SK-N-SH (cell line): ENCODE measurements around the gene JPH3. TPM values are rescaled to one million over a fixed set of nuclear protein-coding genes. Genes with fewer than 3 reads are reported as not detected.

Source experiments
- CTCF ChIA-PET: fragments of 300-600, 350-600 bp; formaldehyde crosslinking; extraction: SDS; loops from one replicate; lab custom pipeline; 2021; lab: Yijun Ruan, JAX
- POLR2A ChIA-PET: fragments of 350-600 bp; sonication (Branson Sonifier 250); formaldehyde crosslinking; extraction: SDS; loops from one replicate; lab custom pipeline; 2020; ENCODE audit warnings: antibody characterized with exemption, inconsistent platforms; lab: Yijun Ruan, JAX
- DNase-seq: peaks from one replicate; pipeline ENCODE4 v3.0.0; 2012
- H2AFZ ChIP-seq: fragments of 200-600 bp; sonication (generic); 2 replicates; pipeline ENCODE4 v1.8.1; 2016; ENCODE audit warnings: antibody characterized with exemption, mild to moderate bottlenecking, low read depth
- H3F3A ChIP-seq: fragments of 200-600 bp; sonication (generic); replicated peaks from 2 replicates; pipeline ENCODE3; 2016; ENCODE audit warnings: antibody characterized with exemption, mild to moderate bottlenecking; ENCODE audit not compliant: insufficient read depth
- H3K27ac ChIP-seq, 2 experiments: fragments of 200-500 bp in 1 of 2; fragments of 200-600 bp in 1 of 2; sonication (Bioruptor generic) in 1 of 2; sonication (generic), shearing (Covaris generic) in 1 of 2; 2 replicates each; pipeline versions ENCODE4 v1.5.1 to v1.6.1; 2014 to 2016; ENCODE audit warnings: low read depth in 2 of 2, inconsistent platforms in 1 of 2, low read length in 1 of 2, mild to moderate bottlenecking in 1 of 2, mixed read lengths in 1 of 2
- H3K27me3 ChIP-seq: fragments of 200-600 bp; sonication (generic), shearing (Covaris generic); 2 replicates; pipeline ENCODE4 v1.6.1; 2016; ENCODE audit warnings: mixed run types; ENCODE audit not compliant: insufficient read depth
- H3K36me3 ChIP-seq, 2 experiments: fragments of 200-500 bp in 1 of 2; fragments of 200-600 bp in 1 of 2; sonication (Bioruptor generic) in 1 of 2; sonication (generic) in 1 of 2; replicated peaks in 1 of 2; 2 replicates each; pipeline versions ENCODE3 to v1.5.1; 2014 to 2016; ENCODE audit warnings: low read length in 1 of 2, mild to moderate bottlenecking in 1 of 2; ENCODE audit not compliant: insufficient read depth in 2 of 2, control insufficient read depth in 1 of 2
- H3K4me1 ChIP-seq, 2 experiments: fragments of 200-500 bp in 1 of 2; fragments of 200-600 bp in 1 of 2; sonication (Bioruptor generic) in 1 of 2; sonication (generic), shearing (Covaris generic) in 1 of 2; 2 replicates each; pipeline versions ENCODE4 v1.5.1 to v1.6.1; 2014 to 2016; ENCODE audit warnings: low read depth in 1 of 2, low read length in 1 of 2, mixed run types in 1 of 2; ENCODE audit not compliant: insufficient read depth in 2 of 2, control insufficient read depth in 1 of 2
- H3K4me2 ChIP-seq: fragments of 200-600 bp; sonication (generic), shearing (Covaris generic); 2 replicates; pipeline ENCODE4 v1.6.1; 2017; ENCODE audit warnings: mixed run types
- H3K4me3 ChIP-seq, 2 experiments: fragments of 200-500 bp in 1 of 2; fragments of 200-600 bp in 1 of 2; sonication (Bioruptor generic) in 1 of 2; sonication (generic), shearing (Covaris generic) in 1 of 2; 2 replicates each; pipeline versions ENCODE4 v1.5.1 to v1.8.1; 2014 to 2016; ENCODE audit warnings: low read depth in 2 of 2, inconsistent platforms in 1 of 2, low read length in 1 of 2, mild to moderate bottlenecking in 1 of 2, mixed read lengths in 1 of 2, moderate library complexity in 1 of 2
- H3K79me2 ChIP-seq: fragments of 200-600 bp; sonication (generic); 2 replicates; pipeline ENCODE4 v1.8.1; 2017; ENCODE audit warnings: mild to moderate bottlenecking; ENCODE audit not compliant: insufficient read depth
- H3K9ac ChIP-seq: fragments of 200-600 bp; sonication (generic); 2 replicates; pipeline ENCODE4 v1.6.1; 2017; ENCODE audit warnings: mixed run types
- H3K9me2 ChIP-seq: fragments of 200-600 bp; sonication (generic); 2 replicates; pipeline ENCODE4 v1.6.1; 2017; ENCODE audit warnings: mixed run types
- H3K9me3 ChIP-seq: fragments of 200-600 bp; sonication (generic); 2 replicates; pipeline ENCODE4 v1.6.1; 2017; ENCODE audit warnings: mixed run types, mild to moderate bottlenecking, moderate library complexity
- H4K20me1 ChIP-seq: fragments of 200-600 bp; sonication (generic); 2 replicates; pipeline ENCODE4 v1.6.1; 2017; ENCODE audit warnings: mild to moderate bottlenecking, mixed run types; ENCODE audit not compliant: insufficient read depth
- CHD2 ChIP-seq: fragments of 150-350 bp; IDR thresholded peaks from 2 replicates; pipeline ENCODE4 v1.6.1; 2018; ENCODE audit warnings: low read length; ENCODE audit not compliant: partially characterized antibody
- EZH2phosphoT487 ChIP-seq: fragments of 200-600 bp; sonication (generic); IDR thresholded peaks from 2 replicates; pipeline ENCODE4 v1.6.1; 2017; ENCODE audit warnings: low read depth, mixed run types, mild to moderate bottlenecking, antibody characterized with exemption, moderate library complexity, borderline replicate concordance
- JUND ChIP-seq: IDR thresholded peaks from 2 replicates; pipeline ENCODE4 v1.4.0; 2012
- MXI1 ChIP-seq: IDR thresholded peaks from 2 replicates; pipeline ENCODE4 v1.6.1; 2012; ENCODE audit warnings: mild to moderate bottlenecking, low read depth, low read length, improper control_type of control experiment
- NRF1 ChIP-seq: IDR thresholded peaks from 2 replicates; pipeline ENCODE4 v1.6.1; 2012; ENCODE audit warnings: low read depth, mild to moderate bottlenecking, low read length
- RFX5 ChIP-seq: IDR thresholded peaks from 2 replicates; pipeline ENCODE4 v1.6.1; 2012; ENCODE audit warnings: mild to moderate bottlenecking, improper control_type of control experiment, low read length
- TAF1 ChIP-seq: IDR thresholded peaks from 2 replicates; pipeline ENCODE4 v1.6.1; 2012; ENCODE audit warnings: low read depth, mild to moderate bottlenecking, low read length, moderate library complexity, borderline replicate concordance
- YY1 ChIP-seq: IDR thresholded peaks from 2 replicates; pipeline ENCODE4 v1.4.0; 2012; ENCODE audit warnings: low read depth, mild to moderate bottlenecking
- WGBS: methylation state at CpG from one replicate; pipeline ENCODE4 v1.1.6; 2017; ENCODE audit warnings: low lambda C conversion rate; 5-methylcytosine and 5-hydroxymethylcytosine counted together
- polyA plus RNA-seq, 3 experiments: library from polyadenylated mRNA; depleted of rRNA; stranded (reverse); fragments of >200 nt; gene quantifications; 2 replicates each; pipeline ENCODE4 v1.2.3, GENCODE V29; 2012

The JPH3 gene
- polyA plus RNA-seq, 1 of the 3 experiments (the other 2 are of a cell fraction), result 0.25 TPM

GRCh38 chr16:87603684-87604633, 1.7 kb downstream of the JPH3 start:
- Histone ChIP-seq H3K27me3 (peaks cover 61% of the 10 kb centered on the region), H3K36me3 (no peaks in the 10 kb centered on the region), H3K27ac (peak overlapping the region in 1 of 2 experiments; percentile 39; a peak in 1 of 4 replicates), H3K4me1 (peaks cover 0 to 25% of the 10 kb centered on the region in 2 experiments; a peak in 1 of 4 replicates), H3K79me2 (no peaks in the 10 kb centered on the region), H2AFZ (no peak overlapping the region), H3K9me2 (no peaks in the 10 kb centered on the region), H3K9me3 (no peaks in the 10 kb centered on the region), H3F3A (no peaks in the 10 kb centered on the region)
- 10% methylated on average over 18 of the region's 44 CpGs for WGBS
- TF ChIP-seq JUND, result no peak
- peak; percentile 12; the same call in 1 of the 2 replicates for TF ChIP-seq MXI1
- TF ChIP-seq YY1, result no peak
- no peak for TF ChIP-seq EZH2phosphoT487
- no peak for TF ChIP-seq RFX5
- TF ChIP-seq NRF1, result no peak
- TF ChIP-seq CHD2, result no peak
- TF ChIP-seq, all 33 proteins: peak for 1
- Histone ChIP-seq H3K4me2 (peak overlapping the region; percentile 41; the same call in 1 of the 2 replicates), H3K9ac (no peak overlapping the region), H4K20me1 (no peaks in the 10 kb centered on the region), H3K4me3 (peak overlapping the region in 1 of 2 experiments; percentile 53; a peak in 2 of 4 replicates)
- POLR2A ChIA-PET, result interaction anchor here (0.7 to 1.0 kb wide), 2 partner anchors 161 to 203 kb away, joined by 3 to 4 read pairs; partner anchors contain the start of gene KLHDC4
- peak; percentile 77 for DNase-seq
- CTCF ChIA-PET, result interaction anchor here (0.6 to 3.9 kb wide), 13 partner anchors 9 to 187 kb away, joined by 3 to 62 read pairs (median 3); no protein-coding TSS in a partner anchor

- no peaks in the 10 kb centered on the region for H4K20me1 ChIP-seq
- WGBS, result 34% methylated on average over 22 of the region's 22 CpGs
- CTCF ChIA-PET, result interaction anchor here (0.6 to 3.9 kb wide), 8 partner anchors 11 to 175 kb away, joined by 3 to 62 read pairs (median 6); no protein-coding TSS in a partner anchor
Measured at GRCh38 chr16:87604634-87605111, 2.4 kb downstream of the JPH3 start.

More at GRCh38 chr16:87604634-87605111, 2.4 kb downstream of the JPH3 start:
- Histone ChIP-seq H3K9ac (no peak overlapping the region), H2AFZ (no peak overlapping the region), H3K27ac (no peak overlapping the region; a peak in 1 of 4 replicates), H3K4me1 (peaks cover 0 to 25% of the 10 kb centered on the region in 2 experiments; a peak in 1 of 4 replicates), H3K4me3 (peak overlapping the region in 1 of 2 experiments; percentile 53; a peak in 1 of 4 replicates), H3F3A (no peaks in the 10 kb centered on the region), H3K4me2 (no peak overlapping the region; the same call in 1 of the 2 replicates), H3K36me3 (no peaks in the 10 kb centered on the region), H3K27me3 (peaks cover 60% of the 10 kb centered on the region), H3K79me2 (no peaks in the 10 kb centered on the region), H3K9me3 (no peaks in the 10 kb centered on the region), H3K9me2 (no peaks in the 10 kb centered on the region)
- TF ChIP-seq MXI1 (0 out of 2 replicates have a peak, but pooled peaks have one; percentile 9), TAF1 (no peak)
- DNase-seq, result peak; percentile 85
- POLR2A ChIA-PET, result interaction anchor here (0.7 to 1.0 kb wide), 2 partner anchors 161 to 202 kb away, joined by 3 to 4 read pairs; partner anchors contain the start of gene KLHDC4
